ENCODE data around the gene GPN3. TPM values are rescaled to one million over a fixed set of nuclear protein-coding genes. Genes with fewer than 3 reads are reported as not detected.

The GPN3 gene
- total and polyA plus RNA-seq, 10 of the 15 experiments (the other 5 are each of a cell fraction or from before 2014, with no cell fraction given), result 27.1 to 117 (median 53.5) TPM

DNA sequence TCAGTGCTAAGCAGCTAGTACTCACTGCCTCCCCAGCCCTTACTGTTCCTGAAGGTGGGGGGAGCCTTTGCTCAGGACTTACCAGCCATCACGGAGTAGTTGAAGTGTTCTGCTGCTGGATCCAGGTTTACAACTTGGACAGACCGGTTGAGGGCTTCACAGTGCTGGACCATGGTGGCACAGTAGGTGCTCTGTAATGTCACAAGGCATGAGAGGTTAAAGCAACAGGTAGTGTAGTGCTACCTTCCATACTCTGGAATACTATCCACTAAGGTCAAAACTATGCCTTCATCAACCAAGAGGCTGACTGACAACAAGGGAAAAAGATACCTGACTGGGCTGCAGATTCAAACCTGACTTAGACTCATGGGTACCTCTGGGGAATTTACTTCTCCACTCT, 3.0 kb downstream of the GPN3 start:
- FAIRE-seq (no peak), DNase-seq (ENCODE audit: low read depth, low spot score) (no peak), ATAC-seq (no peak)
- H3K79me2 ChIP-seq (ENCODE audit: control insufficient read depth, insufficient read depth, low read length), result peaks cover 32% of the 10 kb centered on the region
- ChIA-PET POLR2A (interaction anchor here (0.5 to 0.7 kb wide), 3 partner anchors 8 to 157 kb away, joined by 3 to 4 read pairs (median 3); no protein-coding TSS in a partner anchor), SMC1A (ENCODE audit: uncharacterized antibody, unreplicated experiment) (interaction anchor here (1.6 to 6.0 kb wide), 2 partner anchors 8 to 16 kb away, joined by 5 to 36 read pairs; partner anchors contain the start of gene ARPC3), RAD21 (ENCODE audit: unreplicated experiment) (interaction anchor here (0.7 to 1.2 kb wide), 2 partner anchors 9 to 32 kb away, joined by 3 to 4 read pairs; no protein-coding TSS in a partner anchor), CTCF (no interaction called here)
- no peaks in the 10 kb centered on the region for H3K9me3 ChIP-seq (replicated peaks; ENCODE audit: control insufficient read depth, insufficient read depth, low read length)
- 100% methylated on average over 2 of the region's 2 CpGs for WGBS (ENCODE audit: insufficient coverage, insufficient replicate concordance, low lambda C conversion rate, missing lambda C conversion rate)
- H4K20me1 ChIP-seq (ENCODE audit: control insufficient read depth, insufficient read depth), result no peaks in the 10 kb centered on the region
- no peak overlapping the region for H3K4me3 ChIP-seq
- no peaks in the 10 kb centered on the region for H3K27me3 ChIP-seq (replicated peaks in 1 of 2; ENCODE audit: control insufficient read depth in 2 of 2, insufficient read depth in 2 of 2, low read length in 1 of 2)
- H3K4me2 ChIP-seq (ENCODE audit: control insufficient read depth, insufficient read depth), result no peak overlapping the region
- H3K27ac ChIP-seq (ENCODE audit: control insufficient read depth, insufficient read depth), result no peak overlapping the region
- BruUV-seq (replicated peaks), result no TSS peak
- H3K9ac ChIP-seq (ENCODE audit: control insufficient read depth, insufficient read depth, low read length), result no peak overlapping the region
- TF ChIP-seq TCF7 (IDR thresholded peaks at IDR 0.05; ENCODE audit: borderline replicate concordance), result no peak
- no peak for TF ChIP-seq CEBPB (IDR thresholded peaks at IDR 0.05; ENCODE audit: borderline replicate concordance in 1 of 2, low read depth in 2 of 2, low read length in 2 of 2)
- TF ChIP-seq TBL1XR1 (IDR thresholded peaks at IDR 0.05; ENCODE audit: low read depth, low read length), result no peak
- TF ChIP-seq, protein P1, sequence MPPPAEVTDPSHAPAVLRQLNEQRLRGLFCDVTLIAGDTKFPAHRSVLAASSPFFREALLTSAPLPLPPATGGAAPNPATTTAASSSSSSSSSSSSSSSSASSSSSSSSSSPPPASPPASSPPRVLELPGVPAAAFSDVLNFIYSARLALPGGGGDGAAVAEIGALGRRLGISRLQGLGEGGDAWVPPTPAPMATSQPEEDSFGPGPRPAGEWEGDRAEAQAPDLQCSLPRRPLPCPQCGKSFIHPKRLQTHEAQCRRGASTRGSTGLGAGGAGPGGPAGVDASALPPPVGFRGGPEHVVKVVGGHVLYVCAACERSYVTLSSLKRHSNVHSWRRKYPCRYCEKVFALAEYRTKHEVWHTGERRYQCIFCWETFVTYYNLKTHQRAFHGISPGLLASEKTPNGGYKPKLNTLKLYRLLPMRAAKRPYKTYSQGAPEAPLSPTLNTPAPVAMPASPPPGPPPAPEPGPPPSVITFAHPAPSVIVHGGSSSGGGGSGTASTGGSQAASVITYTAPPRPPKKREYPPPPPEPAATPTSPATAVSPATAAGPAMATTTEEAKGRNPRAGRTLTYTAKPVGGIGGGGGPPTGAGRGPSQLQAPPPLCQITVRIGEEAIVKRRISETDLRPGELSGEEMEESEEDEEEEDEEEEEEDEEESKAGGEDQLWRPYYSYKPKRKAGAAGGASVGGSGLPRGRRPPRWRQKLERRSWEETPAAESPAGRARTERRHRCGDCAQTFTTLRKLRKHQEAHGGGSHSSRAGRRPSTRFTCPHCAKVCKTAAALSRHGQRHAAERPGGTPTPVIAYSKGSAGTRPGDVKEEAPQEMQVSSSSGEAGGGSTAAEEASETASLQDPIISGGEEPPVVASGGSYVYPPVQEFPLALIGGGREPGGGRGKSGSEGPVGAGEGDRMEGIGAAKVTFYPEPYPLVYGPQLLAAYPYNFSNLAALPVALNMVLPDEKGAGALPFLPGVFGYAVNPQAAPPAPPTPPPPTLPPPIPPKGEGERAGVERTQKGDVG (CRISPR knock-in tag; IDR thresholded peaks at IDR 0.05), result no peak
- TF ChIP-seq NFIC (IDR thresholded peaks at IDR 0.05; ENCODE audit: low read depth, low read length), result no peak
- TF ChIP-seq FOS (IDR thresholded peaks at IDR 0.05; ENCODE audit: borderline replicate concordance, extremely low read depth, insufficient read length), result no peak
- no peak for TF ChIP-seq POLR2A (IDR thresholded peaks at IDR 0.05; ENCODE audit: low read depth, low read length)
- no peak for TF ChIP-seq ATF7 (IDR thresholded peaks at IDR 0.05; ENCODE audit: low read depth)
- no peak for TF ChIP-seq NR2F1 (conservative IDR thresholded peaks at IDR 0.05)
- no peak for TF ChIP-seq NFYB (IDR thresholded peaks at IDR 0.05; ENCODE audit: insufficient read depth, low read depth, low read length)
- H3K36me3 ChIP-seq (ENCODE audit: control insufficient read depth in 2 of 2, insufficient read depth in 2 of 2, low read length in 1 of 2), result no peaks in the 10 kb centered on the region; a peak in 2 of 4 replicates
- H3K4me1 ChIP-seq (ENCODE audit: control insufficient read depth, insufficient read depth, low read length), result peaks cover 6% of the 10 kb centered on the region
- intact Hi-C loops (cut with micrococcal nuclease; ENCODE audit: unreplicated experiment), result loop anchor here (5.0 kb wide), 2 partner anchors 137 to 232 kb away; no protein-coding TSS in a partner anchor
- in situ Hi-C loops (cut with MboI), result loop anchor here (5.0 kb wide), 1 partner anchor 137 kb away; no protein-coding TSS in a partner anchor
- no peak overlapping the region for H2AFZ ChIP-seq (ENCODE audit: control insufficient read depth, low read depth, low read length)
